NCI-H2227 (cell line): Measurements from ENCODE around the gene TEX52.

ENCODE experiments used
- DNase-seq: peaks from one replicate; lab custom pipeline; 2025; ENCODE audit not compliant: unreplicated experiment; lab: John Stamatoyannopoulos, UW

Gene TEX52

GRCh38 chr12:2800046-2800570, 56.7 kb downstream of the TEX52 start:
- DNase-seq, result no peak
